WTC11 (cell line): ENCODE measurements around the gene RPS6KC1. TPM values are rescaled to one million over a fixed set of nuclear protein-coding genes. Genes with fewer than 3 reads are reported as not detected.
"Not testable (repeated sequence)": the region's sequence is repeated elsewhere in the genome, so short reads cannot be mapped to it uniquely, and the experiment has no call there.

ENCODE experiments used
- ATAC-seq: fragments of 200-7000 bp; cut with Tn5 transposase; 2 replicates; pipeline ENCODE4 v1.10.0; 2021; ENCODE audit warnings: mild to moderate bottlenecking, moderate library complexity
- CTCF ChIA-PET: fragments of 300-600 bp; sonication (Branson Sonifier 250); formaldehyde crosslinking; loops from one replicate; lab custom pipeline; 2021; ENCODE audit warnings: antibody characterized with exemption; lab: Charles Lee
- POLR2A ChIA-PET: fragments of 350-600 bp; sonication (Branson Sonifier 250); formaldehyde crosslinking; loops from one replicate; lab custom pipeline; 2021; ENCODE audit warnings: antibody characterized with exemption; lab: Charles Lee
- DNase-seq: peaks from one replicate; pipeline ENCODE4 v3.0.0; 2021; ENCODE audit warnings: low spot score
- H3K27ac Mint-ChIP-seq: 2 replicates; pipeline ENCODE4 v1.8.0; 2021; ENCODE audit warnings: mixed read lengths
- H3K27me3 Mint-ChIP-seq: 2 replicates; pipeline ENCODE4 v1.8.0; 2021; ENCODE audit warnings: low read depth, mild to moderate bottlenecking, moderate library complexity, mixed read lengths
- H3K36me3 Mint-ChIP-seq: 2 replicates; pipeline ENCODE4 v1.8.0; 2021; ENCODE audit warnings: mixed read lengths
- H3K4me1 Mint-ChIP-seq: 2 replicates; pipeline ENCODE4 v1.8.0; 2022; ENCODE audit warnings: mixed read lengths
- H3K4me3 Mint-ChIP-seq: 2 replicates; pipeline ENCODE4 v1.8.0; 2021; ENCODE audit warnings: mild to moderate bottlenecking, moderate library complexity, mixed read lengths
- H3K9me3 Mint-ChIP-seq: 2 replicates; pipeline ENCODE4 v1.8.0; 2021; ENCODE audit warnings: mixed read lengths
- EMX1 ChIP-seq: fragments of 250-450 bp; sonication (Bioruptor Pico); IDR thresholded peaks from 2 replicates; pipeline ENCODE4 v1.8.0; 2021; ENCODE audit warnings: mild to moderate bottlenecking
- GABPB1 ChIP-seq: sonication (generic); formaldehyde crosslinking; IDR thresholded peaks from 2 replicates; pipeline ENCODE4 v1.8.1; 2023; ENCODE audit warnings: mild to moderate bottlenecking, missing genetic modification reagents
- GTF2I ChIP-seq: fragments of 250-450 bp; sonication (Bioruptor Pico); conservative IDR thresholded peaks from 2 replicates; pipeline ENCODE4 v1.4.0; 2021; ENCODE audit warnings: mild to moderate bottlenecking
- KAT7 ChIP-seq: sonication (generic); formaldehyde crosslinking; IDR thresholded peaks from 2 replicates; pipeline ENCODE4 v1.8.1; 2023; ENCODE audit warnings: missing genetic modification reagents, mild to moderate bottlenecking, borderline replicate concordance
- MXD4 ChIP-seq: fragments of 250-450 bp; sonication (Bioruptor Pico); IDR thresholded peaks from 2 replicates; pipeline ENCODE4 v1.8.0; 2021; ENCODE audit warnings: mild to moderate bottlenecking, moderate library complexity, borderline replicate concordance
- NR2C2 ChIP-seq: sonication (generic); formaldehyde crosslinking; IDR thresholded peaks from 2 replicates; pipeline ENCODE4 v1.8.0; 2022; ENCODE audit warnings: mild to moderate bottlenecking, missing genetic modification reagents
- OVOL2 ChIP-seq: fragments of 250-450 bp; sonication (Bioruptor Pico); IDR thresholded peaks from 2 replicates; pipeline ENCODE4 v1.9.0; 2021; ENCODE audit warnings: mild to moderate bottlenecking, borderline replicate concordance
- SP1 ChIP-seq: sonication (generic); formaldehyde crosslinking; conservative IDR thresholded peaks from 2 replicates; pipeline ENCODE4 v1.8.1; 2022; ENCODE audit warnings: missing genetic modification reagents
- TCF7 ChIP-seq: sonication (generic); formaldehyde crosslinking; IDR thresholded peaks from 2 replicates; pipeline ENCODE4 v1.8.0; 2022; ENCODE audit warnings: mild to moderate bottlenecking, low read depth, missing genetic modification reagents, moderate library complexity
- TEAD1 ChIP-seq: sonication (generic); formaldehyde crosslinking; IDR thresholded peaks from 2 replicates; pipeline ENCODE4 v1.8.0; 2022; ENCODE audit warnings: mild to moderate bottlenecking, missing genetic modification reagents
- total RNA-seq: library from RNA; stranded (reverse); gene quantifications from 3 replicates; pipeline ENCODE4 v1.2.3, GENCODE V29; 2021
- TF ChIP-seq, protein P1 (sequence below): sonication (generic); formaldehyde crosslinking; IDR thresholded peaks from 2 replicates; pipeline ENCODE4 v1.8.0; 2023; ENCODE audit warnings: mild to moderate bottlenecking, missing genetic modification reagents
- TF ChIP-seq, protein P2 (sequence below): sonication (generic); formaldehyde crosslinking; conservative IDR thresholded peaks from 2 replicates; pipeline ENCODE4 v1.8.1; 2023; ENCODE audit warnings: mild to moderate bottlenecking, low read depth, missing genetic modification reagents, moderate library complexity
- TF ChIP-seq, protein P3 (sequence below): sonication (generic); formaldehyde crosslinking; IDR thresholded peaks from 2 replicates; pipeline ENCODE4 v1.8.1; 2022; ENCODE audit warnings: low read depth, missing genetic modification reagents, borderline replicate concordance
- TF ChIP-seq, protein P4 (sequence below): sonication (generic); formaldehyde crosslinking; IDR thresholded peaks from 2 replicates; pipeline ENCODE4 v1.8.0; 2022; ENCODE audit warnings: mild to moderate bottlenecking, missing genetic modification reagents
- TF ChIP-seq, protein P5 (sequence below): fragments of 200-600 bp; IDR thresholded peaks from 2 replicates; pipeline ENCODE4 v1.8.0; 2022; ENCODE audit warnings: antibody characterized with exemption
- TF ChIP-seq, protein P6 (sequence below): sonication (generic); formaldehyde crosslinking; IDR thresholded peaks from 2 replicates; pipeline ENCODE4 v1.8.1; 2022; ENCODE audit warnings: mild to moderate bottlenecking, moderate library complexity, missing genetic modification reagents
- TF ChIP-seq, protein P7 (sequence below): fragments of 250-450 bp; sonication (Bioruptor Pico); IDR thresholded peaks from 2 replicates; pipeline ENCODE4 v1.9.0; 2021; ENCODE audit warnings: mild to moderate bottlenecking
- TF ChIP-seq, protein P8 (sequence below): fragments of 250-450 bp; sonication (Bioruptor Pico); IDR thresholded peaks from 2 replicates; pipeline ENCODE4 v1.9.0; 2021; ENCODE audit warnings: mild to moderate bottlenecking, borderline replicate concordance
- TF ChIP-seq, protein P9 (sequence below): sonication (generic); formaldehyde crosslinking; IDR thresholded peaks from 2 replicates; pipeline ENCODE4 v1.8.1; 2023; ENCODE audit warnings: mild to moderate bottlenecking, missing genetic modification reagents, moderate library complexity

Gene RPS6KC1
- total RNA-seq, 1 experiment from 2014 or later, result 17.4 TPM

DNA sequence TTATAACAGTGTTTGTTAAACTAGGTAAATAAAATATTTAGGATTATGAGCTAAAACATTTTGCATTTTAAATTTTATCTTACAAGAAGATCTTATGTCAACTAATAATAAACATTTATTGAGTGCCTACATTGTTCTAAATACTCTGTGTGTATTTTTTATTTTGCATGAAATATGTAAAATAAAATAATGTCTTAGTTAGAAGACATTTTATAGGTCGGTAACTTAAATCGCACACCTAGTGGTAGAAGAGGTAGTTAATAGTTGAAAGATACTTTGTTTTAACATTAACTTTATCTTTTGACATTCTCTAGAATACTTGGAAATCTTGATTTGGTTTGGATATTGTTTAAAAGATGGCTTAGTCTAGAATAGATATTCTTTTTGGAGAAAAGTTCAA lies 60.5 kb downstream of the RPS6KC1 start:
- H3K9me3 Mint-ChIP-seq, result peaks cover 7% of the 10 kb centered on the region; the same call in 1 of the 2 replicates
- no peak overlapping the region for H3K27ac Mint-ChIP-seq
- TF ChIP-seq, protein P1, sequence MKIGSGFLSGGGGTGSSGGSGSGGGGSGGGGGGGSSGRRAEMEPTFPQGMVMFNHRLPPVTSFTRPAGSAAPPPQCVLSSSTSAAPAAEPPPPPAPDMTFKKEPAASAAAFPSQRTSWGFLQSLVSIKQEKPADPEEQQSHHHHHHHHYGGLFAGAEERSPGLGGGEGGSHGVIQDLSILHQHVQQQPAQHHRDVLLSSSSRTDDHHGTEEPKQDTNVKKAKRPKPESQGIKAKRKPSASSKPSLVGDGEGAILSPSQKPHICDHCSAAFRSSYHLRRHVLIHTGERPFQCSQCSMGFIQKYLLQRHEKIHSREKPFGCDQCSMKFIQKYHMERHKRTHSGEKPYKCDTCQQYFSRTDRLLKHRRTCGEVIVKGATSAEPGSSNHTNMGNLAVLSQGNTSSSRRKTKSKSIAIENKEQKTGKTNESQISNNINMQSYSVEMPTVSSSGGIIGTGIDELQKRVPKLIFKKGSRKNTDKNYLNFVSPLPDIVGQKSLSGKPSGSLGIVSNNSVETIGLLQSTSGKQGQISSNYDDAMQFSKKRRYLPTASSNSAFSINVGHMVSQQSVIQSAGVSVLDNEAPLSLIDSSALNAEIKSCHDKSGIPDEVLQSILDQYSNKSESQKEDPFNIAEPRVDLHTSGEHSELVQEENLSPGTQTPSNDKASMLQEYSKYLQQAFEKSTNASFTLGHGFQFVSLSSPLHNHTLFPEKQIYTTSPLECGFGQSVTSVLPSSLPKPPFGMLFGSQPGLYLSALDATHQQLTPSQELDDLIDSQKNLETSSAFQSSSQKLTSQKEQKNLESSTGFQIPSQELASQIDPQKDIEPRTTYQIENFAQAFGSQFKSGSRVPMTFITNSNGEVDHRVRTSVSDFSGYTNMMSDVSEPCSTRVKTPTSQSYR, result no peak
- TF ChIP-seq NR2C2 (CRISPR knock-in tag) (no peak), SP1 (CRISPR knock-in tag) (no peak), KAT7 (CRISPR knock-in tag) (no peak), TCF7 (CRISPR knock-in tag) (no peak), OVOL2 (no peak), GABPB1 (CRISPR knock-in tag) (no peak), MXD4 (CRISPR knock-in tag) (no peak), GTF2I (CRISPR knock-in tag) (no peak), EMX1 (CRISPR knock-in tag) (no peak), TEAD1 (CRISPR knock-in tag) (no peak)
- TF ChIP-seq, protein P2, sequence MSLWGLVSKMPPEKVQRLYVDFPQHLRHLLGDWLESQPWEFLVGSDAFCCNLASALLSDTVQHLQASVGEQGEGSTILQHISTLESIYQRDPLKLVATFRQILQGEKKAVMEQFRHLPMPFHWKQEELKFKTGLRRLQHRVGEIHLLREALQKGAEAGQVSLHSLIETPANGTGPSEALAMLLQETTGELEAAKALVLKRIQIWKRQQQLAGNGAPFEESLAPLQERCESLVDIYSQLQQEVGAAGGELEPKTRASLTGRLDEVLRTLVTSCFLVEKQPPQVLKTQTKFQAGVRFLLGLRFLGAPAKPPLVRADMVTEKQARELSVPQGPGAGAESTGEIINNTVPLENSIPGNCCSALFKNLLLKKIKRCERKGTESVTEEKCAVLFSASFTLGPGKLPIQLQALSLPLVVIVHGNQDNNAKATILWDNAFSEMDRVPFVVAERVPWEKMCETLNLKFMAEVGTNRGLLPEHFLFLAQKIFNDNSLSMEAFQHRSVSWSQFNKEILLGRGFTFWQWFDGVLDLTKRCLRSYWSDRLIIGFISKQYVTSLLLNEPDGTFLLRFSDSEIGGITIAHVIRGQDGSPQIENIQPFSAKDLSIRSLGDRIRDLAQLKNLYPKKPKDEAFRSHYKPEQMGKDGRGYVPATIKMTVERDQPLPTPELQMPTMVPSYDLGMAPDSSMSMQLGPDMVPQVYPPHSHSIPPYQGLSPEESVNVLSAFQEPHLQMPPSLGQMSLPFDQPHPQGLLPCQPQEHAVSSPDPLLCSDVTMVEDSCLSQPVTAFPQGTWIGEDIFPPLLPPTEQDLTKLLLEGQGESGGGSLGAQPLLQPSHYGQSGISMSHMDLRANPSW, result no peak
- TF ChIP-seq, protein P3, sequence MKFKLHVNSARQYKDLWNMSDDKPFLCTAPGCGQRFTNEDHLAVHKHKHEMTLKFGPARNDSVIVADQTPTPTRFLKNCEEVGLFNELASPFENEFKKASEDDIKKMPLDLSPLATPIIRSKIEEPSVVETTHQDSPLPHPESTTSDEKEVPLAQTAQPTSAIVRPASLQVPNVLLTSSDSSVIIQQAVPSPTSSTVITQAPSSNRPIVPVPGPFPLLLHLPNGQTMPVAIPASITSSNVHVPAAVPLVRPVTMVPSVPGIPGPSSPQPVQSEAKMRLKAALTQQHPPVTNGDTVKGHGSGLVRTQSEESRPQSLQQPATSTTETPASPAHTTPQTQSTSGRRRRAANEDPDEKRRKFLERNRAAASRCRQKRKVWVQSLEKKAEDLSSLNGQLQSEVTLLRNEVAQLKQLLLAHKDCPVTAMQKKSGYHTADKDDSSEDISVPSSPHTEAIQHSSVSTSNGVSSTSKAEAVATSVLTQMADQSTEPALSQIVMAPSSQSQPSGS, result no peak
- TF ChIP-seq, protein P4, sequence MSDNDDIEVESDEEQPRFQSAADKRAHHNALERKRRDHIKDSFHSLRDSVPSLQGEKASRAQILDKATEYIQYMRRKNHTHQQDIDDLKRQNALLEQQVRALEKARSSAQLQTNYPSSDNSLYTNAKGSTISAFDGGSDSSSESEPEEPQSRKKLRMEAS (CRISPR knock-in tag), result no peak
- TF ChIP-seq, protein P5, sequence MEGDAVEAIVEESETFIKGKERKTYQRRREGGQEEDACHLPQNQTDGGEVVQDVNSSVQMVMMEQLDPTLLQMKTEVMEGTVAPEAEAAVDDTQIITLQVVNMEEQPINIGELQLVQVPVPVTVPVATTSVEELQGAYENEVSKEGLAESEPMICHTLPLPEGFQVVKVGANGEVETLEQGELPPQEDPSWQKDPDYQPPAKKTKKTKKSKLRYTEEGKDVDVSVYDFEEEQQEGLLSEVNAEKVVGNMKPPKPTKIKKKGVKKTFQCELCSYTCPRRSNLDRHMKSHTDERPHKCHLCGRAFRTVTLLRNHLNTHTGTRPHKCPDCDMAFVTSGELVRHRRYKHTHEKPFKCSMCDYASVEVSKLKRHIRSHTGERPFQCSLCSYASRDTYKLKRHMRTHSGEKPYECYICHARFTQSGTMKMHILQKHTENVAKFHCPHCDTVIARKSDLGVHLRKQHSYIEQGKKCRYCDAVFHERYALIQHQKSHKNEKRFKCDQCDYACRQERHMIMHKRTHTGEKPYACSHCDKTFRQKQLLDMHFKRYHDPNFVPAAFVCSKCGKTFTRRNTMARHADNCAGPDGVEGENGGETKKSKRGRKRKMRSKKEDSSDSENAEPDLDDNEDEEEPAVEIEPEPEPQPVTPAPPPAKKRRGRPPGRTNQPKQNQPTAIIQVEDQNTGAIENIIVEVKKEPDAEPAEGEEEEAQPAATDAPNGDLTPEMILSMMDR, result no peak
- TF ChIP-seq, protein P6, sequence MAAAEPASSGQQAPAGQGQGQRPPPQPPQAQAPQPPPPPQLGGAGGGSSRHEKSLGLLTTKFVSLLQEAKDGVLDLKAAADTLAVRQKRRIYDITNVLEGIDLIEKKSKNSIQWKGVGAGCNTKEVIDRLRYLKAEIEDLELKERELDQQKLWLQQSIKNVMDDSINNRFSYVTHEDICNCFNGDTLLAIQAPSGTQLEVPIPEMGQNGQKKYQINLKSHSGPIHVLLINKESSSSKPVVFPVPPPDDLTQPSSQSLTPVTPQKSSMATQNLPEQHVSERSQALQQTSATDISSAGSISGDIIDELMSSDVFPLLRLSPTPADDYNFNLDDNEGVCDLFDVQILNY, result no peak
- TF ChIP-seq, protein P7, sequence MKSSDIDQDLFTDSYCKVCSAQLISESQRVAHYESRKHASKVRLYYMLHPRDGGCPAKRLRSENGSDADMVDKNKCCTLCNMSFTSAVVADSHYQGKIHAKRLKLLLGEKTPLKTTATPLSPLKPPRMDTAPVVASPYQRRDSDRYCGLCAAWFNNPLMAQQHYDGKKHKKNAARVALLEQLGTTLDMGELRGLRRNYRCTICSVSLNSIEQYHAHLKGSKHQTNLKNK, result no peak
- TF ChIP-seq, protein P8, sequence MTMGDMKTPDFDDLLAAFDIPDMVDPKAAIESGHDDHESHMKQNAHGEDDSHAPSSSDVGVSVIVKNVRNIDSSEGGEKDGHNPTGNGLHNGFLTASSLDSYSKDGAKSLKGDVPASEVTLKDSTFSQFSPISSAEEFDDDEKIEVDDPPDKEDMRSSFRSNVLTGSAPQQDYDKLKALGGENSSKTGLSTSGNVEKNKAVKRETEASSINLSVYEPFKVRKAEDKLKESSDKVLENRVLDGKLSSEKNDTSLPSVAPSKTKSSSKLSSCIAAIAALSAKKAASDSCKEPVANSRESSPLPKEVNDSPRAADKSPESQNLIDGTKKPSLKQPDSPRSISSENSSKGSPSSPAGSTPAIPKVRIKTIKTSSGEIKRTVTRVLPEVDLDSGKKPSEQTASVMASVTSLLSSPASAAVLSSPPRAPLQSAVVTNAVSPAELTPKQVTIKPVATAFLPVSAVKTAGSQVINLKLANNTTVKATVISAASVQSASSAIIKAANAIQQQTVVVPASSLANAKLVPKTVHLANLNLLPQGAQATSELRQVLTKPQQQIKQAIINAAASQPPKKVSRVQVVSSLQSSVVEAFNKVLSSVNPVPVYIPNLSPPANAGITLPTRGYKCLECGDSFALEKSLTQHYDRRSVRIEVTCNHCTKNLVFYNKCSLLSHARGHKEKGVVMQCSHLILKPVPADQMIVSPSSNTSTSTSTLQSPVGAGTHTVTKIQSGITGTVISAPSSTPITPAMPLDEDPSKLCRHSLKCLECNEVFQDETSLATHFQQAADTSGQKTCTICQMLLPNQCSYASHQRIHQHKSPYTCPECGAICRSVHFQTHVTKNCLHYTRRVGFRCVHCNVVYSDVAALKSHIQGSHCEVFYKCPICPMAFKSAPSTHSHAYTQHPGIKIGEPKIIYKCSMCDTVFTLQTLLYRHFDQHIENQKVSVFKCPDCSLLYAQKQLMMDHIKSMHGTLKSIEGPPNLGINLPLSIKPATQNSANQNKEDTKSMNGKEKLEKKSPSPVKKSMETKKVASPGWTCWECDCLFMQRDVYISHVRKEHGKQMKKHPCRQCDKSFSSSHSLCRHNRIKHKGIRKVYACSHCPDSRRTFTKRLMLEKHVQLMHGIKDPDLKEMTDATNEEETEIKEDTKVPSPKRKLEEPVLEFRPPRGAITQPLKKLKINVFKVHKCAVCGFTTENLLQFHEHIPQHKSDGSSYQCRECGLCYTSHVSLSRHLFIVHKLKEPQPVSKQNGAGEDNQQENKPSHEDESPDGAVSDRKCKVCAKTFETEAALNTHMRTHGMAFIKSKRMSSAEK (CRISPR knock-in tag), result no peak
- TF ChIP-seq, protein P9, sequence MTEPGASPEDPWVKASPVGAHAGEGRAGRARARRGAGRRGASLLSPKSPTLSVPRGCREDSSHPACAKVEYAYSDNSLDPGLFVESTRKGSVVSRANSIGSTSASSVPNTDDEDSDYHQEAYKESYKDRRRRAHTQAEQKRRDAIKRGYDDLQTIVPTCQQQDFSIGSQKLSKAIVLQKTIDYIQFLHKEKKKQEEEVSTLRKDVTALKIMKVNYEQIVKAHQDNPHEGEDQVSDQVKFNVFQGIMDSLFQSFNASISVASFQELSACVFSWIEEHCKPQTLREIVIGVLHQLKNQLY, result no peak
- peaks cover 14% of the 10 kb centered on the region for H3K4me1 Mint-ChIP-seq
- POLR2A ChIA-PET, result no interaction called here
- peaks cover 6% of the 10 kb centered on the region for H3K36me3 Mint-ChIP-seq
- ATAC-seq (no peak), DNase-seq (no peak)
- CTCF ChIA-PET, result interaction anchor here (1.4 kb wide), 1 partner anchor 447 kb away, joined by 3 read pairs; no protein-coding TSS in a partner anchor
- no peaks in the 10 kb centered on the region for H3K27me3 Mint-ChIP-seq
- H3K4me3 Mint-ChIP-seq, result no peak overlapping the region

DNA sequence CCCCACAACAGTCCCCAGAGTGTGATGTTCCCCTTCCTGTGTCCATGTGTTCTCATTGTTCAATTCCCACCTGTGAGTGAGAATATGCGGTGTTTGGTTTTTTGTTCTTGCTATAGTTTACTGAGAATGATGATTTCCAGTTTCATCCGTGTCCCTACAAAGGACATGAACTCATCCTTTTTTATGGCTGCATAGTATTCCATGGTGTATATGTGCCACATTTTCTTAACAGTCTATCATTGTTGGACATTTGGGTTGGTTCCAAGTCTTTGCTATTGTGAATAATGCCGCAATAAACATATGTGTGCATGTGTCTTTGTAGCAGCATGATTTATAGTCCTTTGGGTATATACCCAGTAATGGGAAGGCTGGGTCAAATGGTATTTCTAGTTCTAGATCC lies 61.7 kb downstream of the RPS6KC1 start:
- DNase-seq, H3K27ac Mint-ChIP-seq, H3K36me3 Mint-ChIP-seq, POLR2A ChIA-PET, H3K27me3 Mint-ChIP-seq, H3K9me3 Mint-ChIP-seq, ATAC-seq, H3K4me3 Mint-ChIP-seq: not testable (repeated sequence)
- H3K4me1 Mint-ChIP-seq, result peaks cover 14% of the 10 kb centered on the region
- CTCF ChIA-PET, result interaction anchor here (1.4 kb wide), 1 partner anchor 448 kb away, joined by 3 read pairs; no protein-coding TSS in a partner anchor
